ENCODE measurements around the gene SCAMP3. TPM values are rescaled to one million over a fixed set of nuclear protein-coding genes. Genes with fewer than 3 reads are reported as not detected.

Gene SCAMP3
- total and polyA plus RNA-seq, 10 of the 15 experiments (the other 5 are each of a cell fraction or from before 2014, with no cell fraction given), result 17.2 to 133 (median 87.3) TPM

- TF ChIP-seq ZNF592 (IDR thresholded peaks at IDR 0.05) (no peak; the same call in 1 of the 2 replicates), NFYA (IDR thresholded peaks at IDR 0.05; ENCODE audit: borderline replicate concordance, low read depth, low read length) (no peak), MTA3 (IDR thresholded peaks at IDR 0.05; ENCODE audit: borderline replicate concordance, low read length) (no peak), CBX3 (IDR thresholded peaks at IDR 0.05; ENCODE audit: borderline replicate concordance, low read depth) (no peak), CHD1 (IDR thresholded peaks at IDR 0.05; ENCODE audit: low read depth, low read length) (no peak), LARP7 (IDR thresholded peaks at IDR 0.05) (no peak; the same call in 1 of the 2 replicates), HDAC2 (IDR thresholded peaks at IDR 0.05) (no peak), TARDBP (IDR thresholded peaks at IDR 0.05; ENCODE audit: borderline replicate concordance) (no peak), SUPT20H (IDR thresholded peaks at IDR 0.05; ENCODE audit: borderline replicate concordance, control insufficient read depth, low read depth, low read length) (no peak), KAT2A (conservative IDR thresholded peaks at IDR 0.05; ENCODE audit: control insufficient read depth, low read depth, low read length) (no peak), HCFC1 (IDR thresholded peaks at IDR 0.05; ENCODE audit: low read length) (no peak), USF2 (IDR thresholded peaks at IDR 0.05; ENCODE audit: borderline replicate concordance, low read depth, low read length) (no peak), ZBTB33 (IDR thresholded peaks at IDR 0.05) (no peak), TBL1XR1 (IDR thresholded peaks at IDR 0.05; ENCODE audit: low read depth, low read length) (no peak), NR2F1 (conservative IDR thresholded peaks at IDR 0.05) (no peak), JUND (IDR thresholded peaks at IDR 0.05; ENCODE audit: low read depth, low read length) (no peak), USF1 (IDR thresholded peaks at IDR 0.05; ENCODE audit: borderline replicate concordance, extremely low read length, insufficient read depth, low read depth, low read length) (no peak), NBN (IDR thresholded peaks at IDR 0.05) (peak; percentile 78; the same call in 1 of the 2 replicates), RAD21 (IDR thresholded peaks at IDR 0.05; ENCODE audit: insufficient read depth, low read depth, low read length) (peak; percentile 81), BMI1 (IDR thresholded peaks at IDR 0.05; ENCODE audit: borderline replicate concordance) (no peak), MYC (IDR thresholded peaks at IDR 0.05; ENCODE audit: insufficient read depth, insufficient read length, insufficient replicate concordance, low read length, severe bottlenecking) (no peak), MYB (IDR thresholded peaks at IDR 0.05; ENCODE audit: borderline replicate concordance, low read depth, low read length) (no peak)
Measured at GRCh38 chr1:155206891-155207805, 55.0 kb downstream of the SCAMP3 start (continued).

Measured in GM12878 (cell line).